H9 (cell line): ENCODE measurements around the gene NECTIN1. TPM values are rescaled to one million over a fixed set of nuclear protein-coding genes. Genes with fewer than 3 reads are reported as not detected.

Source experiments
- DNase-seq: peaks from one replicate; pipeline ENCODE4 v3.0.0-alpha.2; 2017
- H2AFZ ChIP-seq: one replicate; pipeline ENCODE4 v1.6.1; 2013; ENCODE audit warnings: mild to moderate bottlenecking, low read length, control low read depth, moderate library complexity
- H2AK5ac ChIP-seq: 2 replicates; pipeline ENCODE4 v1.6.1; 2013; ENCODE audit warnings: low read length, control low read depth, mixed read lengths; ENCODE audit not compliant: insufficient read length
- H2BK120ac ChIP-seq: one replicate; pipeline ENCODE4 v1.6.1; 2013; ENCODE audit warnings: low read depth, mild to moderate bottlenecking, low read length, control low read depth, inconsistent platforms; ENCODE audit not compliant: poor library complexity, severe bottlenecking
- H2BK12ac ChIP-seq: 2 replicates; pipeline ENCODE4 v1.6.1; 2013; ENCODE audit warnings: low read length, control low read depth, mixed read lengths, low read depth; ENCODE audit not compliant: insufficient read length
- H2BK15ac ChIP-seq: 2 replicates; pipeline ENCODE4 v1.6.1; 2013; ENCODE audit warnings: low read depth, low read length, control low read depth
- H2BK20ac ChIP-seq: one replicate; pipeline ENCODE4 v1.6.1; 2013; ENCODE audit warnings: low read depth, mild to moderate bottlenecking, low read length, control low read depth, inconsistent platforms; ENCODE audit not compliant: poor library complexity, severe bottlenecking
- H2BK5ac ChIP-seq: 2 replicates; pipeline ENCODE4 v1.6.1; 2013; ENCODE audit warnings: low read length, control low read depth, mixed read lengths; ENCODE audit not compliant: insufficient read length
- H3K14ac ChIP-seq: 2 replicates; pipeline ENCODE4 v1.6.1; 2013; ENCODE audit warnings: low read length, control low read depth; ENCODE audit not compliant: insufficient read depth
- H3K18ac ChIP-seq: 2 replicates; pipeline ENCODE4 v1.6.1; 2013; ENCODE audit warnings: low read depth, mild to moderate bottlenecking, mixed read lengths, low read length, control low read depth; ENCODE audit not compliant: insufficient read length
- H3K23ac ChIP-seq: 2 replicates; pipeline ENCODE4 v1.6.1; 2013; ENCODE audit warnings: low read length, control low read depth, mixed read lengths, low read depth; ENCODE audit not compliant: insufficient read length
- H3K23me2 ChIP-seq: 2 replicates; pipeline ENCODE4 v1.6.1; 2013; ENCODE audit warnings: low read depth, mild to moderate bottlenecking, mixed read lengths, low read length, control low read depth; ENCODE audit not compliant: insufficient read length, poor library complexity, severe bottlenecking
- H3K27ac ChIP-seq: 2 replicates; pipeline ENCODE4 v1.5.1; 2013; ENCODE audit warnings: low read length, control low read depth, mixed read lengths, low read depth; ENCODE audit not compliant: insufficient read length
- H3K27me3 ChIP-seq: 2 replicates; pipeline ENCODE4 v1.6.1; 2013; ENCODE audit warnings: low read length, control low read depth, inconsistent platforms; ENCODE audit not compliant: insufficient read depth
- H3K4ac ChIP-seq: 2 replicates; pipeline ENCODE4 v1.6.1; 2013; ENCODE audit warnings: low read depth, mild to moderate bottlenecking, control low read depth, inconsistent platforms, low read length, moderate library complexity
- H3K4me1 ChIP-seq: 2 replicates; pipeline ENCODE4 v1.6.1; 2013; ENCODE audit warnings: low read length, control low read depth, inconsistent platforms; ENCODE audit not compliant: insufficient read depth
- H3K4me2 ChIP-seq: 2 replicates; pipeline ENCODE4 v1.6.1; 2013; ENCODE audit warnings: low read length, control low read depth, mixed read lengths; ENCODE audit not compliant: insufficient read length, insufficient read depth
- H3K56ac ChIP-seq: 2 replicates; pipeline ENCODE4 v1.6.1; 2013; ENCODE audit warnings: low read depth, mild to moderate bottlenecking, mixed read lengths, low read length, control low read depth; ENCODE audit not compliant: insufficient read length
- H3K79me1 ChIP-seq: 2 replicates; pipeline ENCODE4 v1.6.1; 2013; ENCODE audit warnings: low read depth, mild to moderate bottlenecking, moderate library complexity, low read length, control low read depth, inconsistent platforms; ENCODE audit not compliant: insufficient read depth, poor library complexity, severe bottlenecking
- H3K79me2 ChIP-seq: 2 replicates; pipeline ENCODE4 v1.6.1; 2013; ENCODE audit warnings: low read length, control low read depth, inconsistent platforms; ENCODE audit not compliant: insufficient read depth
- H3K9ac ChIP-seq: 2 replicates; pipeline ENCODE4 v1.6.1; 2013; ENCODE audit warnings: low read length, control low read depth, mixed read lengths; ENCODE audit not compliant: insufficient read length; ENCODE audit errors: extremely low read depth
- H3K9me3 ChIP-seq: one replicate; pipeline ENCODE4 v1.6.1; 2013; ENCODE audit warnings: low read depth, low read length, inconsistent platforms; ENCODE audit not compliant: control insufficient read depth
- H3T11ph ChIP-seq: one replicate; pipeline ENCODE4 v1.6.1; 2013; ENCODE audit warnings: mild to moderate bottlenecking, low read length, control low read depth, inconsistent platforms
- H4K20me1 ChIP-seq: one replicate; pipeline ENCODE4 v1.6.1; 2013; ENCODE audit not compliant: control insufficient read depth, insufficient read length, insufficient read depth
- H4K5ac ChIP-seq: 2 replicates; pipeline ENCODE4 v1.6.1; 2013; ENCODE audit warnings: low read depth, mild to moderate bottlenecking, mixed read lengths, low read length, control low read depth; ENCODE audit not compliant: insufficient read length
- H4K8ac ChIP-seq: replicated peaks from 2 replicates; pipeline ENCODE4 v1.6.1; 2013; ENCODE audit warnings: low read length, control low read depth, mixed read lengths, low read depth; ENCODE audit not compliant: insufficient read length
- H4K91ac ChIP-seq: 2 replicates; pipeline ENCODE4 v1.6.1; 2013; ENCODE audit warnings: low read depth, mild to moderate bottlenecking, moderate library complexity, mixed read lengths, low read length, control low read depth; ENCODE audit not compliant: insufficient read length
- H3K27ac Mint-ChIP-seq, 3 experiments: 2 replicates in 2 of 3; 3 replicates in 1 of 3; pipeline ENCODE4 v1.8.0; 2020 to 2021; ENCODE audit warnings: mixed read lengths in 3 of 3, mild to moderate bottlenecking in 1 of 3, moderate library complexity in 1 of 3
- H3K27me3 Mint-ChIP-seq: 2 replicates; pipeline ENCODE4 v1.8.0; 2021; ENCODE audit warnings: low read depth, mild to moderate bottlenecking, moderate library complexity, mixed read lengths
- H3K36me3 Mint-ChIP-seq, 3 experiments: 2 replicates in 2 of 3; 3 replicates in 1 of 3; pipeline ENCODE4 v1.8.0; 2020 to 2021; ENCODE audit warnings: low read depth in 3 of 3, mixed read lengths in 3 of 3; ENCODE audit not compliant: insufficient read depth in 1 of 3
- H3K4me1 Mint-ChIP-seq, 2 experiments: 2 replicates each; pipeline ENCODE4 v1.8.0; 2020; ENCODE audit warnings: mixed read lengths in 2 of 2
- H3K4me3 Mint-ChIP-seq, 2 experiments: 2 replicates in 1 of 2; 3 replicates in 1 of 2; pipeline ENCODE4 v1.8.0; 2020 to 2021; ENCODE audit warnings: mild to moderate bottlenecking in 2 of 2, mixed read lengths in 2 of 2, moderate library complexity in 1 of 2
- H3K9me3 Mint-ChIP-seq, 2 experiments: 2 replicates in 1 of 2; 3 replicates in 1 of 2; pipeline ENCODE4 v1.8.0; 2020; ENCODE audit warnings: mild to moderate bottlenecking in 2 of 2, mixed read lengths in 2 of 2, moderate library complexity in 1 of 2
- WGBS: extraction: QIAGEN DNeasy Blood & Tissue Kit; methylation state at CpG from one replicate; pipeline ENCODE4 v1.1.7; 2013; ENCODE audit warnings: missing lambda C conversion rate, low lambda C conversion rate, mixed read lengths; ENCODE audit not compliant: insufficient read length; ENCODE audit errors: extremely low coverage; 5-methylcytosine and 5-hydroxymethylcytosine counted together
- total RNA-seq: library from RNA; stranded (reverse); gene quantifications from 2 replicates; pipeline ENCODE4 v1.2.1, GENCODE V29; 2021
- TF ChIP-seq, protein P1 (sequence below): fragments of 200-600 bp; sonication (generic); conservative IDR thresholded peaks from 3 replicates; pipeline ENCODE4 v1.8.0; 2021; ENCODE audit warnings: antibody characterized with exemption, mild to moderate bottlenecking

Gene NECTIN1
- total RNA-seq, 1 experiment from 2014 or later: 113 TPM

GRCh38 chr11:119645018-119645417, 84.0 kb downstream of the NECTIN1 start:
- peaks cover 14 to 20% of the 10 kb centered on the region in 2 experiments for H3K4me1 Mint-ChIP-seq
- no peak overlapping the region for H2AFZ ChIP-seq

More at GRCh38 chr11:119645018-119645417, 84.0 kb downstream of the NECTIN1 start:
- Histone ChIP-seq H2BK12ac (no peak overlapping the region), H3K4me2 (no peak overlapping the region), H4K20me1 (no peaks in the 10 kb centered on the region), H3K27ac (no peak overlapping the region), H4K8ac (no peak overlapping the region), H3K27me3 (no peaks in the 10 kb centered on the region), H3K23ac (no peak overlapping the region), H2AK5ac (no peak overlapping the region), H3K79me2 (no peaks in the 10 kb centered on the region), H2BK15ac (no peak overlapping the region), H2BK20ac (no peak overlapping the region), H3T11ph (no peak overlapping the region), H3K9ac (no peak overlapping the region), H3K9me3 (no peaks in the 10 kb centered on the region), H4K5ac (no peak overlapping the region), H2BK5ac (no peak overlapping the region), H3K18ac (no peak overlapping the region), H3K56ac (no peak overlapping the region), H4K91ac (no peak overlapping the region), H3K4me1 (no peaks in the 10 kb centered on the region; the same call in 1 of the 2 replicates), H2BK120ac (no peak overlapping the region), H3K79me1 (no peaks in the 10 kb centered on the region), H3K14ac (no peak overlapping the region), H3K23me2 (no peaks in the 10 kb centered on the region), H3K4ac (no peak overlapping the region)
- peaks cover 3 to 5% of the 10 kb centered on the region in 2 experiments; a peak in 3 of 5 replicates for H3K9me3 Mint-ChIP-seq
- peaks cover 30% of the 10 kb centered on the region for H3K27me3 Mint-ChIP-seq
- H3K27ac Mint-ChIP-seq: no peak overlapping the region
- no peak for DNase-seq
- WGBS: no CpG with 5 or more reads among the region's 5 CpGs
- peaks cover 0 to 7% (median 0%) of the 10 kb centered on the region in 3 experiments; a peak in 2 of 7 replicates for H3K36me3 Mint-ChIP-seq
- TF ChIP-seq, protein P1, sequence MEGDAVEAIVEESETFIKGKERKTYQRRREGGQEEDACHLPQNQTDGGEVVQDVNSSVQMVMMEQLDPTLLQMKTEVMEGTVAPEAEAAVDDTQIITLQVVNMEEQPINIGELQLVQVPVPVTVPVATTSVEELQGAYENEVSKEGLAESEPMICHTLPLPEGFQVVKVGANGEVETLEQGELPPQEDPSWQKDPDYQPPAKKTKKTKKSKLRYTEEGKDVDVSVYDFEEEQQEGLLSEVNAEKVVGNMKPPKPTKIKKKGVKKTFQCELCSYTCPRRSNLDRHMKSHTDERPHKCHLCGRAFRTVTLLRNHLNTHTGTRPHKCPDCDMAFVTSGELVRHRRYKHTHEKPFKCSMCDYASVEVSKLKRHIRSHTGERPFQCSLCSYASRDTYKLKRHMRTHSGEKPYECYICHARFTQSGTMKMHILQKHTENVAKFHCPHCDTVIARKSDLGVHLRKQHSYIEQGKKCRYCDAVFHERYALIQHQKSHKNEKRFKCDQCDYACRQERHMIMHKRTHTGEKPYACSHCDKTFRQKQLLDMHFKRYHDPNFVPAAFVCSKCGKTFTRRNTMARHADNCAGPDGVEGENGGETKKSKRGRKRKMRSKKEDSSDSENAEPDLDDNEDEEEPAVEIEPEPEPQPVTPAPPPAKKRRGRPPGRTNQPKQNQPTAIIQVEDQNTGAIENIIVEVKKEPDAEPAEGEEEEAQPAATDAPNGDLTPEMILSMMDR: no peak
- H3K4me3 Mint-ChIP-seq: no peak overlapping the region
